Right cardiac atrium (tissue), 5 donors: ENCODE data around the gene GPR42. TPM values are rescaled to one million over a fixed set of nuclear protein-coding genes. Genes with fewer than 3 reads are reported as not detected.

ENCODE experiments used
- ATAC-seq, 2 donors: fragments of 200-7000 bp; cut with Tn5 transposase; one replicate each; pipeline versions ENCODE4 v1.8.0 to v1.9.1; 2020; ENCODE audit warnings: moderate library complexity in 2 of 2, mild to moderate bottlenecking in 1 of 2
- DNase-seq, 3 donors: peaks; one replicate each; pipeline ENCODE4 v3.0.0-alpha.2; 2020
- H3K27ac ChIP-seq: one replicate; pipeline ENCODE4 v1.5.1; 2013; ENCODE audit warnings: mild to moderate bottlenecking, low read length, control low read depth, moderate library complexity
- H3K27me3 ChIP-seq: one replicate; pipeline ENCODE4 v1.6.1; 2013; ENCODE audit not compliant: control insufficient read depth, insufficient read depth
- H3K4me1 ChIP-seq: one replicate; pipeline ENCODE4 v1.6.1; 2013; ENCODE audit warnings: low read length; ENCODE audit not compliant: control insufficient read depth, insufficient read depth
- H3K4me3 ChIP-seq: one replicate; pipeline ENCODE4 v1.5.1; 2013; ENCODE audit warnings: low read length, control low read depth
- H3K9me3 ChIP-seq: one replicate; pipeline ENCODE4 v1.6.1; 2013; ENCODE audit warnings: low read length; ENCODE audit not compliant: control insufficient read depth
- WGBS: extraction: QIAGEN DNeasy Blood & Tissue Kit; methylation state at CpG from one replicate; pipeline ENCODE4 v1.1.7; 2013; 5-methylcytosine and 5-hydroxymethylcytosine counted together
- intact Hi-C, 4 donors: fragments of 100-400 bp; cut with DNase I; formaldehyde crosslinking; loops; one replicate each; pipeline versions ENCODE4 v1.11.0 to v1.14.0; 2022 to 2023
- polyA plus RNA-seq: library from polyadenylated mRNA; stranded (reverse); fragments of 200-250 nt; gene quantifications from one replicate; pipeline ENCODE4 v1.2.3, GENCODE V29; 2013
- total RNA-seq, 4 donors: library from RNA; stranded (reverse); fragmentation: NEBNext Ultra II Directional; extraction: Animal tissue kit (Norgen Biotek cat#: 25700); gene quantifications; one replicate each; pipeline ENCODE4 v1.2.1, GENCODE V29; 2021
- donor health status: healthy with polysubstance abuse.
- donor health status: DM: no; HTN: yes; CAD: no.
- donor health status: DM: no; HTN: no; CAD: no.
- donor health status: DM: no; HTN: yes; CAD: no; lungs with severe emphysema.
- donor health status: DM: yes; HTN: yes; CAD: no.

GPR42 gene
- total and polyA plus RNA-seq, 5 donors: not detected

DNA sequence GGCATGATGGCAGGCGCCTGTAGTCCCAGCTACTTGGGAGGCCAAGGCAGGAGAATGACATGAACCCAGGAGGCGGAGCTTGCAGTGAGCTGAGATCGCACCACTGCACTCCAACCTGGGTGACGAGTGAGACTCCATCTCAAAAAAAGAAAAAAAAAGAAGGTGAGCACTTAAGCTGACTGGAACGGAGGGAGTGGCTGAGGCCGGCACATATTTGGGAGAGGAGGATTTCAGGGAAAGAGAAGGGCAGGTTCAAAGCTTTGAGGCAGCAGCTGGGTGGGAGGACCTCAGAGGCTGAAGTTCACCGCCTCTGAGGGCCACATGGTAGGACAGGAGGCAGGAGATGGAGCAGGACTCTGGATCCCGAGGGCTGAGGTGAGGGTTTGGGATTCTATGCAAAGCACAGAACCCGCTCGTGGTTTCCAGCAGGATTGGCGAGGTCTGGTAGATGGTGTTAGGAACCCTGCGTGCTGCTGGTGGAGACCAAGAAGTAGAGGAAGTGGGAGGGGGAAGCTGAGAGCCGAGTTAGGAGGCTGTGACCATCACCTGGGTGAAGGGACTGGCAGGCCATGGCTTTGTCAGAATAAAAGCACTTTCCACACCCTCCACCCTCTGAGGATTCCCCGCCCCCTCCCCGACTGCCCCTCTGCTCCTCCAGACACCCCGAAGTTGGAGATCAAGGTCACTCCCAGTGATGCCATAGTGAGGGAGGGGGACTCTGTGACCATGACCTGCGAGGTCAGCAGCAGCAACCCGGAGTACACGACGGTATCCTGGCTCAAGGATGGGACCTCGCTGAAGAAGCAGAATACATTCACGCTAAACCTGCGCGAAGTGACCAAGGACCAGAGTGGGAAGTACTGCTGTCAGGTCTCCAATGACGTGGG lies 33.5 kb upstream of the GPR42 start:
- H3K27ac ChIP-seq: no peak overlapping the region
- ATAC-seq (peak in 1 of 2 donors; percentile 29), DNase-seq (peak in 1 of 3 donors; percentile 8)
- no peak overlapping the region for H3K4me3 ChIP-seq
- no peaks in the 10 kb centered on the region for H3K4me1 ChIP-seq
- intact Hi-C loops: no loop called here
- no peaks in the 10 kb centered on the region for H3K9me3 ChIP-seq
- 83% methylated on average over 25 of the region's 25 CpGs for WGBS
- no peaks in the 10 kb centered on the region for H3K27me3 ChIP-seq

DNA sequence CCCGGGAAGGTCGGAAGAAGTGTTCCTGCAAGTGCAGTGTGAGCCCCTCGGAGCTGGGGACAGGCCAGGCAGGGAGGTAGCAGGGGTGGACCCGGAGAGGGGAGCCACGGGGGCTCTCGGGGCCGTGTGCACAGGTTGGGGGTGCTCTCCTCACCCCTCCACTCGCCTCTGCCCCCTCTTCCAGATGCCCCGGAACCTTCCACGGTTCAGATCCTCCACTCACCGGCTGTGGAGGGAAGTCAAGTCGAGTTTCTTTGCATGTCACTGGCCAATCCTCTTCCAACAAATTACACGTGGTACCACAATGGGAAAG lies 32.9 kb upstream of the GPR42 start:
- ATAC-seq (no peak), DNase-seq (peak in 1 of 3 donors; percentile 8)
- Histone ChIP-seq H3K9me3 (no peaks in the 10 kb centered on the region), H3K27me3 (no peaks in the 10 kb centered on the region), H3K27ac (no peak overlapping the region), H3K4me1 (no peaks in the 10 kb centered on the region), H3K4me3 (no peak overlapping the region)
- intact Hi-C loops: no loop called here
- 82% methylated on average over 13 of the region's 13 CpGs for WGBS

DNA sequence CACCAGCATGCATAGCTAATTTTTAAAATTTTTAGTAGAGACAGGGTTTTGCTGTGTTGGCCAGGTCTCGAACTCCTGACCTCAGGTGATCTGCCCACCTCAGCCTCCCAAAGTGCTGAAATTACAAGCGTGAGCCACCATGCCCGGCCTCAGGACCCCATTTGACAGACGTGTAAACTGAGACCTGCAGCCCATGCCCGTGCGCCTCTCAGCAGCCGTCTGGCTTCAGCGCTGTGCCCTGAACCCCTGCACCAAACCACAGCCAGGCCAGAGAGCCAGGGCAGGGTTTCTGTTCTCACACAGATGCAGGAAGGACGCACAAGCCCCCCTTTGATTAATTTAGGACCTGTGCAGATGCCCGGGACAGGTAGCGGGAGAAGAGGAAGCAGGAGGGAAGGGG lies 30.4 kb upstream of the GPR42 start:
- H3K27ac ChIP-seq: no peak overlapping the region
- intact Hi-C loops: no loop called here
- no peaks in the 10 kb centered on the region for H3K4me1 ChIP-seq
- no peaks in the 10 kb centered on the region for H3K27me3 ChIP-seq
- no peaks in the 10 kb centered on the region for H3K9me3 ChIP-seq
- H3K4me3 ChIP-seq: no peak overlapping the region
- WGBS: 82% methylated on average over 11 of the region's 11 CpGs
- no peak for ATAC-seq
- peak in 1 of 3 donors; percentile 22 for DNase-seq

DNA sequence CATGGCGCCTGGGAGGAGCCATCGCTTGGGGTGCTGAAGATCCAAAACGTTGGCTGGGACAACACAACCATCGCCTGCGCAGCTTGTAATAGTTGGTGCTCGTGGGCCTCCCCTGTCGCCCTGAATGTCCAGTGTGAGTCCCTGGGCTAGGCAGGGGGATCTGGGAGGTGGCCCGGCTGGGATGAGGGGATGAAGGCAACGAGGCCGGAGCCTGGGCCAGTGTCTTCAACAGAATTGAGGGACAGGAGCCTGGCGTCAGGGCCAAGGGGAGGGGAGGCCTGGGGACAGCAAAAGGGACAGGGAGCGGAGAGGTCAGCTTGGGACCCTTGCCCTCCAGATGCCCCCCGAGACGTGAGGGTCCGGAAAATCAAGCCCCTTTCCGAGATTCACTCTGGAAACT lies 29.9 kb upstream of the GPR42 start:
- Histone ChIP-seq H3K9me3 (no peaks in the 10 kb centered on the region), H3K27ac (no peak overlapping the region), H3K27me3 (no peaks in the 10 kb centered on the region), H3K4me3 (no peak overlapping the region), H3K4me1 (no peaks in the 10 kb centered on the region)
- WGBS: 87% methylated on average over 16 of the region's 16 CpGs
- ATAC-seq (no peak), DNase-seq (peak in 1 of 3 donors; percentile 13)
- intact Hi-C loops: no loop called here

DNA sequence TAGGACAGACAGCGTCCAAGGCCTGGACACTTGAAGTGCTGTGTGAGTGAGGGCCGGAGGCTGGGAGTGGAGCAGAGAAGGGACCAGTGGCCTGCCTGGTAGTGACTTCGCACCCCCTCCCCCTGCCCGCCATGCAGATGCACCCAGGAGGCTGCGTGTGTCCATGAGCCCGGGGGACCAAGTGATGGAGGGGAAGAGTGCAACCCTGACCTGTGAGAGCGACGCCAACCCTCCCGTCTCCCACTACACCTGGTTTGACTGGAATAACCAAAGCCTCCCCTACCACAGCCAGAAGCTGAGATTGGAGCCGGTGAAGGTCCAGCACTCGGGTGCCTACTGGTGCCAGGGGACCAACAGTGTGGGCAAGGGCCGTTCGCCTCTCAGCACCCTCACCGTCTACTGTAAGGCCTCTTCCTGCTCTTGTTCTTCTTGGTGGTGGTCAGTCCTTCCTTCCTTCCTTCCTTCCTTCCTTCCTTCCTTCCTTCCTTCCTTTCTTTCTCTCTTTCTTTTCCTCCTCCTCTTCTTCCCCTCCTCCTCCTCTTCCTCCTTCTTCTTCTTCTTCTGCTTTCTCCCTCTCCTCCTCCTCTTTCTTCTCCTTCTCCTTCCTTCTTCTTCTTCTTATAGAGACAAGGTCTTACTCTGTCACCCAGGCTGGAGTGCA lies 29.2 kb upstream of the GPR42 start:
- no peaks in the 10 kb centered on the region for H3K27me3 ChIP-seq
- DNase-seq: peak in 1 of 3 donors; percentile 45
- no peak overlapping the region for H3K27ac ChIP-seq
- H3K9me3 ChIP-seq: no peaks in the 10 kb centered on the region
- H3K4me1 ChIP-seq: no peaks in the 10 kb centered on the region
- no peak overlapping the region for H3K4me3 ChIP-seq
- no peak for ATAC-seq
- intact Hi-C loops: no loop called here
- 86% methylated on average over 14 of the region's 14 CpGs for WGBS

DNA sequence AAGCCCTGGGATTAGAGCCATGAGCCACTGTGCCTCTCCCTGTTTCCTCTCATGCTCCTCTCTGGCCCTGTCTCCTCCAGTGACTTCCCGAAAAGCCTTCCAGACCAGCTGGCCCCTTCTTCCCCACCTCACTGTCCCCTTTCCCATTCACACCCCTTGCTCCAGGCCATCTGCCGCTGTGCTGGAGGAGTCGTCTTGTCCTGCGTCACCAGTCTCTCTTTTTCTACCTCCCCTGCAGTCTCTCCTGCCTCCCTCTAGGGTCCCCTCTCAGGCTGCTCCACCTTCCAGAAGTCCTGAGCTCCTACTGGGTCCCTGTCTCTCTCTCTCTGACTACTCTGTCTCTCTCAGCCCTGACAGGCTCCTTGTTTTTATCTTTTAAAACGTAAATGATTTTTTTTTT lies 28.4 kb upstream of the GPR42 start:
- DNase-seq (peak in 1 of 3 donors; percentile 11), ATAC-seq (no peak)
- Histone ChIP-seq H3K9me3 (no peaks in the 10 kb centered on the region), H3K4me3 (no peak overlapping the region), H3K27me3 (no peaks in the 10 kb centered on the region), H3K4me1 (no peaks in the 10 kb centered on the region), H3K27ac (no peak overlapping the region)
- intact Hi-C loops: no loop called here
- 52% methylated on average over 5 of the region's 5 CpGs for WGBS

DNA sequence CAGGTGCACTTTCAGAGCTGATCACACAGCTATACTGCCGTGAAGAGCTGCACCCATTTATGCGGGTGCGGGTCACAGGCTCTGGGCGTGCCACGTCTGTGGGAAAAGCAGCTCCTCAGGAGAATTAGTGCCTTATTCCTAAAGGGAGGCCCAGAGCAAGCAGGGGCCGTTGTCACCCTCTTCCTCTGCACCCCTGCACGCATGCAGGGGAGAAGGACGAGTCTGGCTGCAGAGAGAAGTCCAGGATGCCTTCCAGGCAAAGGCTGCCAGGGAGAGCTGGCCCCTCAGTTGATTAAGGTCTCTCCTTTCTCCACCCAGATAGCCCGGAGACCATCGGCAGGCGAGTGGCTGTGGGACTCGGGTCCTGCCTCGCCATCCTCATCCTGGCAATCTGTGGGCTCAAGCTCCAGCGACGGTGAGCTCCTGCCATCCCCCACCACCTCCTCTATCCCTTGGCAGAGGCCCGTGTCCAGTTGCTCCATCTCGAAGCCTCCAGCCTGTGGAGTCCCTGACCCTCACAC lies 26.3 kb upstream of the GPR42 start:
- intact Hi-C loops: no loop called here
- Histone ChIP-seq H3K27me3 (no peaks in the 10 kb centered on the region), H3K9me3 (no peaks in the 10 kb centered on the region), H3K27ac (no peak overlapping the region), H3K4me1 (no peaks in the 10 kb centered on the region), H3K4me3 (no peak overlapping the region)
- WGBS: 74% methylated on average over 17 of the region's 17 CpGs
- DNase-seq (peak in 1 of 3 donors; percentile 25), ATAC-seq (no peak)

DNA sequence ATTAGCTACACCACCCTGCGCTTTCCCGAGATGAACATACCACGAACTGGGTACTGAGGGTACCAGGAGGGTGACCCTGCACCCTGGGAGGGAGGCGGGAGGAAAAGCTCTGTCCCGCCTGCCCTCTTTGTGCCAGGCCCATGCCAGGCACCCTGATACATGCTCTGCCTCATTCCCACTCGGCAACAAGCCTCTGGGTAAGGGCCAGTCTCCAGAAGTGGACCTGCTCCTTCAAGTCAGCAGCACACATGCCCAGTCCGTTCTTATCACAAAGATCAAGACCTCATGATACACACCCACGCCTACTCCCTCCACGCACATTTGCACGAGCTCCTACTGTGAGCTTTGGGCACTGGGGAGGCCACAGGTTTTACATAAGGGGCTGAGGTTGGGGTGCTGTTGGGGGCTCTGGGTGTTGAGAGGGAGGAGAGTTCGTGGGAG lies 25.2 kb upstream of the GPR42 start:
- no peaks in the 10 kb centered on the region for H3K9me3 ChIP-seq
- WGBS: 71% methylated on average over 11 of the region's 11 CpGs
- H3K27me3 ChIP-seq: no peaks in the 10 kb centered on the region
- no peak overlapping the region for H3K4me3 ChIP-seq
- DNase-seq: peak in 1 of 3 donors; percentile 2
- no peak overlapping the region for H3K27ac ChIP-seq
- intact Hi-C loops: no loop called here
- no peak for ATAC-seq
- no peaks in the 10 kb centered on the region for H3K4me1 ChIP-seq

DNA sequence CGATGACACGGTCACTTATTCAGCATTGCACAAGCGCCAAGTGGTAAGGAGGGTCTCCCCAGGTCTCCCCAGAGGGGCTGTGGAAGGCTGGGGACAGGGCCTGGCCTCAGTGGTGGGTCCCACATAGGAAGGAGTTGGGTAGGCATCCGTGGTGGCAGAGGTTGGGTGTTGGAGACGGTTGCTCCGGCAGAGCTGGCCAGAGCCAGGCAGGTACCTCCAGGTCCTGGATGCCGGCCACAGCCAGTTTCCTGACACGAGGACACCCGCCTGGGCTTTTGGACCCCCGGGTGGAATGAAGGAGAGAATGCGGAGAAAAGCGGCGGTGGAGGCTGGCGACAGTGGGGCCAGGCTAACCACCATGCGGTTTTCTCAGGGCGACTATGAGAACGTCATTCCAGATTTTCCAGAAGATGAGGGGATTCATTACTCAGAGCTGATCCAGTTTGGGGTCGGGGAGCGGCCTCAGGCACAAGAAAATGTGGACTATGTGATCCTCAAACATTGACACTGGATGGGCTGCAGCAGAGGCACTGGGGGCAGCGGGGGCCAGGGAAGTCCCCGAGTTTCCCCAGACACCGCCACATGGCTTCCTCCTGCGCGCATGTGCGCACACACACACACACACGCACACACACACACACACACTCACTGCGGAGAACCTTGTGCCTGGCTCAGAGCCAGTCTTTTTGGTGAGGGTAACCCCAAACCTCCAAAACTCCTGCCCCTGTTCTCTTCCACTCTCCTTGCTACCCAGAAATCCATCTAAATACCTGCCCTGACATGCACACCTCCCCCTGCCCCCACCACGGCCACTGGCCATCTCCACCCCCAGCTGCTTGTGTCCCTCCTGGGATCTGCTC lies 24.4 kb upstream of the GPR42 start:
- WGBS: 67% methylated on average over 28 of the region's 28 CpGs
- peak in 1 of 3 donors; percentile 48 for DNase-seq
- H3K27ac ChIP-seq: no peak overlapping the region
- H3K4me3 ChIP-seq: no peak overlapping the region
- no peaks in the 10 kb centered on the region for H3K27me3 ChIP-seq
- no peaks in the 10 kb centered on the region for H3K9me3 ChIP-seq
- intact Hi-C loops: no loop called here
- no peak for ATAC-seq
- H3K4me1 ChIP-seq: no peaks in the 10 kb centered on the region

DNA sequence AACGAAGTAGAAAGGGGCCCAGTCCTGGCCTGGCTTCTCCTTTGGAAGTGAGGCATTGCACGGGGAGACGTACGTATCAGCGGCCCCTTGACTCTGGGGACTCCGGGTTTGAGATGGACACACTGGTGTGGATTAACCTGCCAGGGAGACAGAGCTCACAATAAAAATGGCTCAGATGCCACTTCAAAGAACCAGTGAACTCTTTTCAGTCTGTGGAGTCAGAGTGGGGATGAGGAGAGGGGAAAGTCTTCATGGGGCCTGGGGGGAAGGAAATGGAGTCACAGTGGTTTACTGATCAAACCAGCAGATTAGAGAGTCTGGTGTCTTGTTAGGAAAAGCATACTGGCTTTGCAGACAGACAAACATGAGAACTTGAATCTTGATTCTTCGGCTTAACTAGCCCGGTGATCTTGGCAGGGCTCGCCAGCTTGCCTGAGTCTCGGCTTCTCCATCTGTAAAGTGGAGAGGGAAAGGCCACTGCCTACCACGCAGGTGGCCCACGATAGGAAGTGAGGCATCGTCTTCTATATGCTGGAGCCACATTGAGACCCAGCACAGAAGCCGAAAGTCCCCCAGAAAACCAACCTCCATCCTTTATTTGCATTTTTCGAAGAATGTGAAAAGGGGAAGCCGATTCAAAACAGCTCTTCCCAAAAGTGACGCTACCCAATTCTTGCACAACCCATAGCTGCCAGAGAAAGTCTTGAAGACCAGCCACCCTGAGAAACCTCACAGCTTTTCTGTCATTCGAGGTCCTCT lies 23.5 kb upstream of the GPR42 start, which contains the start of gene FFAR1:
FFAR1 (plus strand) TSS at position 732 of the 759 bp plus-strand sequence. CDS start 3,650 bp downstream, outside the sequence.
- Histone ChIP-seq H3K4me3 (no peak within 1 kb of the TSS), H3K27me3 (no peaks in the 10 kb centered on the region), H3K9me3 (no peaks in the 10 kb centered on the region), H3K4me1 (no peaks in the 10 kb centered on the region), H3K27ac (no peak within 1 kb of the TSS)
- WGBS: 61% methylated on average over 18 of the region's 18 CpGs
- intact Hi-C loops: no loop called here
- ATAC-seq (no peak), DNase-seq (peak in 1 of 3 donors; percentile 5)
